GM19468 (cell line): ENCODE results near the gene RALGAPB.

Experiments used
- ATAC-seq: cut with Tn5 transposase; IDR thresholded peaks from one replicate; pipeline ENCODE4 v1.9.1; 2021; ENCODE audit warnings: mild to moderate bottlenecking, moderate library complexity, moderate number of reproducible peaks; ENCODE audit not compliant: unreplicated experiment; ENCODE audit errors: extremely low read depth

Gene RALGAPB

DNA sequence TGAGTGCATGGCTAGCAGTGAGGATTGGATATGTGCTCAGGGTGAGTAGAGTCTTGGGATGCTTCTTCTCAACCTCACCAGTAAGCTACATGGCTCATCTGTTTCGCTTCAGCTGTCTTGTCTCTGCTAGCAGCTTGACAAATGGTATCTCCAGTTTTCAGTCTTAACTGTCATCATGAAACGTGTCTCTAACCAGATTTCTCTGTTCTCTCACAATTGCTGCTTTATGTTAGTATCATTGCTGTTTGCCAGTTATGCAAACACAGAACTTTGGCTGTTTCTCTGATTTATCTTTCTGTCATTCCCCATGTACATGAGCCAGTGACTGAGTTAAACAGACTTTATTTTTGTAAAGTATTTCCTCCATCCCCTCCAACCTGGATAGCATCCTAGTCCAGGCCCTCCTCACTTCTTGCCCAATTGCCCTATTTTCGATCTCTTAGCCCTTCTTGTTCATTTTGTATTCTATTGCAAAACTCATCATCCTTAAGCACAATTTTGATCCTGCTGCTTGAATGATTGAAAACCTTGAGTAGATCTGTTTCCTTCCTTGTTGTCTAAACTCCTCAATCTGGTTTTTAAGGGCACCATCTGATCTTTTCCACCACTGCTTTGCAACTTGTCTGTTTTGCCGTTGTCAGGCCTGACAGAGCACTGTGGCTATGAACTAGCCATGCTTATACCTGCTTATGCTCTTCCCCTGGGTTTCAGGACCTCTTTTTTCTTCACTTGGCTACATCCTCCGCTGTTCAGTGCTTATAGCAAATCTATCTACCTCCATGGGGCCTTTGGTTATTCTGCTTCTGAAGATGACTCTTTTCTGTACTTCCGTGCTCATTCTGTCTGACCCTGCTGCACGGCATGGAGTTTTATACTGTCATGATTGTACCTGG is 70.6 kb downstream of the RALGAPB start:
- ATAC-seq: no peak

GRCh38 chr20:38545771-38546170 is 73.1 kb downstream of the RALGAPB start:
- no peak for ATAC-seq

- no peak for ATAC-seq
Observed at GRCh38 chr20:38547288-38548085, 74.8 kb downstream of the RALGAPB start.

- ATAC-seq: no peak
Observed at GRCh38 chr20:38548356-38549083, 75.9 kb downstream of the RALGAPB start.

GRCh38 chr20:38550274-38550673 is 77.6 kb downstream of the RALGAPB start:
- ATAC-seq: no peak

GRCh38 chr20:38551056-38551626 is 78.5 kb downstream of the RALGAPB start:
- ATAC-seq: no peak

GRCh38 chr20:38554986-38555385 is 82.3 kb downstream of the RALGAPB start:
- no peak for ATAC-seq

- no peak for ATAC-seq
Observed at GRCh38 chr20:38555395-38555794, 82.8 kb downstream of the RALGAPB start.

- ATAC-seq: no peak
Observed at GRCh38 chr20:38557174-38557573, 84.5 kb downstream of the RALGAPB start.

- no peak for ATAC-seq
Observed at GRCh38 chr20:38558596-38559360, 86.1 kb downstream of the RALGAPB start.

DNA sequence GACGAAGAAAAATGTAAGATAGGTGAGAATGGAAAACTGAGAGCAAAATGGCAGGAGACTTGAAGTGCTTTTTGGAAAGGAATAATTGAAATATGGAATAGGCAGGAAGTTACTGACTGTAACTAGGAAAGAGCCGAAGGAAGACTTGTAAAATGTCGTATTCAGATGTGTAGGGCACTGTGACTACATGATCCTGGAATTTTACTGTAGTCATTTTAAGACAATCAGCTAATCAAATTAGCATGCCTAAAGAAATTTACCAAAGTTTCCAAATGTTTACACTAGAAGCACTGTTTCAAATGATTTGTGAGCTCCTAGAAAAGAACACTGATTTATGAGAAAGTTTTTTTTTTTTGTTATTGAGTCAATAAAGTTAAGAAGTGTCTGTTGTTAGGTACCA is 87.1 kb downstream of the RALGAPB start:
- no peak for ATAC-seq

- ATAC-seq: no peak
Observed at GRCh38 chr20:38563802-38564431, 91.3 kb downstream of the RALGAPB start.

DNA sequence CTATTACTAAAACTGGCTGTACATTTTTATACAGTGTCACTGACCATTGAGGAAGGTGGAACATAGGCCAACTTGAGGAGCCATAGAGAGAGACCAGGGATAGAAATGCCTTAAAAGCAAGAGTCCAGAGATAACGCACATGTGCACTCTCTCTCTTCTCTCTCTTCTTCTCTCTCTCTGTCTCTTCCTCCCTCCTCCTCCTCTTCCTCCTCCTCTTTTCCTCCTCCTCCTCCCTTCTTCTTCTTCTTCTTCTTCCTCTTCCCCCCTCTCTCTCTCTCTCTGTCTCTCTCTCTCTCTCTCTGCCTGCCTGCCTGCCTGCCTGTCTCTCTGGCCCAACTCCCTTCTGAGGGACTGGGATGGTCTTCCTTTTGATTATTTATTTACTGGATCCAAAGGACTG is 92.0 kb downstream of the RALGAPB start:
- no peak for ATAC-seq

DNA sequence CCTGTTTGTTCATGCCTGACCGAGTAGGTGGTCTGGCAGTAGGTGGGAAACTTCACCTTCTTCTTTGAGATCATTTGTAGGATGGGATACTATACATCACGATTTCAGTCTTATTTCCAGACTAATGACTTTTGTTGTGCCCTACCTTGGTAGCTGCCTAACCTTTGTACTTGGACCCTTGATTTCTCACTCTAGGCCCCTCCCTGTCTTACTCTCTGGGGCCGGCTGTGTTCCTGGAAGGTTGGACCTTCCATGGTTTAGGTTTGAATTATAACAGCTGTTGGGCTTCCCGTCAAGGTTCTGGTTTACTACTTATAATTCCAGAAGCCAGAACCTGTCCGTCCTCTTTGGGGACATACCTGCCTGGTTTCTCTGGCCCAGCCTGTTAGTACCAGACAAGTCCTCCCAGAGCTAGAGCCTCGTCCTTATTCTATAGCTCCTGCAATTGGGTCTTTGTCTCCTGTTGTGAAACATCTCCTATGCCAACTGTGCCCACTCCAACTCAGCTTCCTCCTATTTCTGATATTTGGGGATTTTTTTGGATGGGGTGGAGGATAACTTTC is 93.5 kb downstream of the RALGAPB start:
- no peak for ATAC-seq

- ATAC-seq: no peak
Observed at GRCh38 chr20:38569747-38570525, 97.3 kb downstream of the RALGAPB start.

DNA sequence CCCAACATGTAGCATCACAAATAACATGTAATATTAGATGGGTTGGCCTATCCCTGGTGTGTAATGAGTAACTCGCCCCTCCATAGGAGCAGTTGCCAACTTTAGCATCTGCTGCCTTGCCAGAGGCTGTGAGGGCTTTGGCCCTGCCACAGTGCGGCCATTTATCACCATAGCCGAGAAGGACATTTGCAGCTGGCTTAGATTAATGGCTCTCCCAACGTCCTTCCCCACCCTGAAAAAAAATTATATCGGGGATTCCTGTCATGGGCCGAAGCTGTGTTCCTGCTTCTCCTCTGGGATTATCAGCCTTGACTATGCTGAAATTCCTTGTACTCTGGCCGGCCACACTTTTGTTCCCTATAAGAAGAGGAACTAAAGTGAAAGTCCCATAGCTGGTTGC is 100.8 kb downstream of the RALGAPB start:
- ATAC-seq: no peak

DNA sequence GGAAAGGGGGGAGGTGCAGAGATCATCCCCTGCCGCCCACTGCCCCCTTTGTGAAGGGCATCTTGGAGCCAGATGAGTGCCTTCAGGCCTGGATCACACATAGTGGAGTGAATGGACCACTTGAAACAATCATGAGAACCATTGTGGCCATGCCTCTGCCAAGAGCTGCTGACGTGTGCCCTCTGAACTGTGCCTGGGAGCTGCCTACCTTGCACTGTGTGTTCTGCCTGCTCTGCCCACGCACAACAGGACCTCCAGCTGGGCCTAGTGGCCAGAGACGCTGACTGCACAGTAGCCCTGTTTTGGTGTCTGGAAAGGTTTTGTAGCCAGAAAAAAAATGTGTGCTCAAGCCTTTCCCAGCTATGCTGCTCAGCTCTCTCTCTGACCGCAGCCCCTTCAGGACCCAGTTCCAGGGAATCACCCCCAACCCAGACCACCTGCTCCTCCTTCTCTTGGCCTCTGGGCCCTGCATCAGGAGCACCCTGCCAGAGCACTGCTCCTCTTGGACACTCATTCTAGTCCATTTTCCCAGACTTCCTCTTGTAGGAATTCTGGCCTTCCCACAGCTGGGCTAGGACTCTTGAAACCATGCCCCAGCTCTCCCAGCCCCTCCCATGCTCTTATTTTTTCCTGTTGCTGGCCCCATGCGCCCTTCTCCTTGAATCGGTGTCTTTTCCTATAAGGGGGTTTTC is 106.7 kb downstream of the RALGAPB start:
- ATAC-seq: no peak

DNA sequence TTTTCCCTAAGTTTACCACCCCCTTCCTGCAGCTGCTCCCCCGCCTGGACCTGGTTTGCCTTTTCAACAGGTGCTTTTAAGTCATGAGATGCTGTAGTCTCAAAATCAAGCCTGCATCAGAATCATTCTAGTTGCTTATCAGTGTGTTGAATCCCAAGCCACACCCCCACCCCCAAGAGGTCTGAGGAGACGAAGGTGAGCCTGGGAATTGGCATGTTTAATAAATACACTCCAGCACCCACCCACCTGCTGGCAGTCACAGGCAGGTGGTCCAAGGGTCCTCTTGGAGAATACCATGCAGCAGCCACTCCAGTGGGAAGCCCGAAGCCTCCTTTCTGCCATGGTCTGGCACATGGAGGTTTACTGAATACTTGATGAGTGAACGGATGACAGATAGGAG is 107.3 kb downstream of the RALGAPB start:
- no peak for ATAC-seq
